WERI-Rb-1 (cell line): Measurements from ENCODE around the gene F3.
A peak's percentile ranks its signal among the peaks of the same experiment; 100 is the strongest.
"Not testable (repeated sequence)": the region's sequence is repeated elsewhere in the genome, so short reads cannot be mapped to it uniquely, and the experiment has no call there.

Source experiments
- DNase-seq: peaks from one replicate; pipeline ENCODE4 v3.0.0-alpha.2; 2020
- H3K27ac ChIP-seq: fragments of 250-450 bp; sonication (Bioruptor Pico); 2 replicates; pipeline ENCODE4 v1.5.1; 2020; ENCODE audit warnings: mild to moderate bottlenecking, moderate library complexity
- H3K27me3 ChIP-seq: fragments of 250-450 bp; sonication (Bioruptor Pico); 2 replicates; pipeline ENCODE4 v1.5.1; 2021; ENCODE audit warnings: mild to moderate bottlenecking, low read depth, moderate library complexity; ENCODE audit not compliant: insufficient read depth, severe bottlenecking
- H3K36me3 ChIP-seq: fragments of 250-450 bp; sonication (Bioruptor Pico); 2 replicates; pipeline ENCODE4 v1.5.1; 2020; ENCODE audit warnings: mild to moderate bottlenecking, moderate library complexity
- H3K4me3 ChIP-seq: 2 replicates; pipeline ENCODE4 v1.5.1; 2011; ENCODE audit warnings: low read depth, mild to moderate bottlenecking, control low read depth, low read length
- H3K9me3 ChIP-seq: fragments of 250-450 bp; sonication (Bioruptor Pico); 2 replicates; pipeline ENCODE4 v1.5.1; 2021; ENCODE audit warnings: mild to moderate bottlenecking, moderate library complexity; ENCODE audit not compliant: severe bottlenecking
- CTCF ChIP-seq: IDR thresholded peaks from 2 replicates; pipeline ENCODE4 v1.5.1; 2011; ENCODE audit warnings: low read depth, mild to moderate bottlenecking, control low read depth, inconsistent platforms, low read length

F3 gene

GRCh38 chr1:94579876-94580294, 38.3 kb upstream of the F3 start:
- H3K27ac ChIP-seq, result no peak overlapping the region
- TF ChIP-seq CTCF, result no peak
- DNase-seq, result no peak

GRCh38 chr1:94578856-94579255, 37.3 kb upstream of the F3 start:
- Histone ChIP-seq H3K9me3 (no peaks in the 10 kb centered on the region), H3K36me3 (no peaks in the 10 kb centered on the region), H3K27ac (no peak overlapping the region), H3K4me3 (no peak overlapping the region), H3K27me3 (no peaks in the 10 kb centered on the region)
- no peak for DNase-seq
- TF ChIP-seq CTCF, result no peak

More at GRCh38 chr1:94579876-94580294, 38.3 kb upstream of the F3 start:
- no peaks in the 10 kb centered on the region for H3K9me3 ChIP-seq
- H3K4me3 ChIP-seq, result no peak overlapping the region
- no peaks in the 10 kb centered on the region for H3K27me3 ChIP-seq
- H3K36me3 ChIP-seq, result no peaks in the 10 kb centered on the region

DNA sequence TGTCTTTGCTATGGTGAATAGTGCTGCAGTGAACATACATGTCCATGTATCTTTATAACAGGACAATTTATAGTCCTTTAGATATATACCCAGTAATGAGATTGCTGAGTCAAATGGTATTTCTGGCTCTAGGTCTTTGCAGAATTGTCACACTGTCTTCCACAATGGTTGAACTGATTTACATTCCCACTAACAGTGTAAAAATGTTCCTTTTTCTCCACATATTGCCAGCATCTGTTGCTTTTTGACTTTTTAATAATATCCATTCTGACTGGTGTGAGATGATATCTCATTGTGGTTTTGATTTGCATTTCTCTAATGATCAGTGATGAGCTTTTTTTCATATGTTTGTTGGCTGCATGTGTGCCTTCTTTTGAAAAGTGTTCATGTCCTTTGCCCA, 32.4 kb upstream of the F3 start:
- H3K27me3 ChIP-seq, H3K9me3 ChIP-seq, H3K27ac ChIP-seq, H3K4me3 ChIP-seq, H3K36me3 ChIP-seq, DNase-seq: not testable (repeated sequence)

- peaks cover 8% of the 10 kb centered on the region for H3K9me3 ChIP-seq
- no peak overlapping the region for H3K27ac ChIP-seq
- DNase-seq, result no peak
- H3K4me3 ChIP-seq, result no peak overlapping the region
- TF ChIP-seq CTCF, result no peak
- no peaks in the 10 kb centered on the region for H3K27me3 ChIP-seq
- H3K36me3 ChIP-seq, result no peaks in the 10 kb centered on the region
Measured at GRCh38 chr1:94572780-94573179, 31.2 kb upstream of the F3 start.

GRCh38 chr1:94570965-94571364, 29.4 kb upstream of the F3 start:
- not testable (repeated sequence) for H3K27ac ChIP-seq, H3K27me3 ChIP-seq, H3K36me3 ChIP-seq, H3K9me3 ChIP-seq, H3K4me3 ChIP-seq
- peak; percentile 54 for DNase-seq

- not testable (repeated sequence) for DNase-seq, H3K27ac ChIP-seq, H3K9me3 ChIP-seq, H3K27me3 ChIP-seq, H3K36me3 ChIP-seq, H3K4me3 ChIP-seq
Measured at GRCh38 chr1:94568806-94569205, 27.2 kb upstream of the F3 start.

GRCh38 chr1:94567975-94568607, 26.5 kb upstream of the F3 start:
- not testable (repeated sequence) for H3K36me3 ChIP-seq, H3K4me3 ChIP-seq, H3K27ac ChIP-seq, DNase-seq, H3K9me3 ChIP-seq, H3K27me3 ChIP-seq

DNA sequence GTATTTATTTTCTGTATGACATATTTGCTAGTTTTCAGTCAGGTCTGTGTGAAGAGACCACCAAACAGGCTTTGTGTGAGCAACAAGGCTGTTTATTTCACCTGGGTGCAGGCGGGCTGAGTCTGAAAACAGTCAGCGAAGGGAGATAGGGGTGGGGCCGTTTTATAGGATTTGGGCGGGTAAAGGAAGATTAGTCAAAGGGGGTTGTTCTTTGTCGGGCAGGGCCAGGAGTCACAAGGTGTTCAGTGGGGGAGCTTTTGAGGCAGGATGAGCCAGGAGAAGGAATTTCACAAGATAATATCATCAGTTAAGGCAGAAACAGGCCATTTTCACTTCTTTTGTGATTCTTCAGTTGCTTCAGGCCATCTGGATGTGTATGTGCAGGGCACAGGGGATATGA, 24.9 kb upstream of the F3 start:
- H3K4me3 ChIP-seq, H3K36me3 ChIP-seq, H3K9me3 ChIP-seq, H3K27me3 ChIP-seq, H3K27ac ChIP-seq: not testable (repeated sequence)
- DNase-seq, result peak; percentile 46
